MM.1S (cell line): Measurements from ENCODE around the gene SH3TC1.

Experiments used
- DNase-seq: peaks from one replicate; pipeline ENCODE4 v3.0.0-alpha.2; 2015
- H2AFZ ChIP-seq: fragments of 300-600 bp; sonication (generic); 2 replicates; pipeline ENCODE4 v1.6.0; 2016; ENCODE audit warnings: antibody characterized with exemption, low read length
- H3F3A ChIP-seq: fragments of 300-600 bp; sonication (generic); 2 replicates; pipeline ENCODE4 v1.6.1; 2016; ENCODE audit warnings: mild to moderate bottlenecking, antibody characterized with exemption, low read length, moderate library complexity, mixed read lengths; ENCODE audit not compliant: insufficient read depth
- H3K27ac ChIP-seq: fragments of 300-600 bp; sonication (generic); 2 replicates; pipeline ENCODE4 v1.5.1; 2016; ENCODE audit warnings: mild to moderate bottlenecking, low read length
- H3K27me3 ChIP-seq: fragments of 300-600 bp; sonication (generic); replicated peaks from 2 replicates; pipeline ENCODE4 v1.6.0; 2016; ENCODE audit warnings: low read length; ENCODE audit not compliant: insufficient read depth
- H3K36me3 ChIP-seq: fragments of 300-600 bp; sonication (generic); replicated peaks from 2 replicates; pipeline ENCODE4 v1.6.1; 2016; ENCODE audit warnings: mild to moderate bottlenecking, low read length, mixed read lengths; ENCODE audit not compliant: insufficient read depth
- H3K4me1 ChIP-seq: fragments of 300-600 bp; sonication (generic); 2 replicates; pipeline ENCODE4 v1.6.1; 2016; ENCODE audit warnings: low read length, mixed read lengths
- H3K4me2 ChIP-seq: fragments of 300-600 bp; sonication (generic); 2 replicates; pipeline ENCODE4 v1.6.0; 2016; ENCODE audit warnings: low read depth, low read length
- H3K4me3 ChIP-seq: fragments of 300-600 bp; sonication (generic); 2 replicates; pipeline ENCODE4 v1.5.1; 2016; ENCODE audit warnings: low read length, mixed read lengths
- H3K79me2 ChIP-seq: fragments of 300-600 bp; sonication (generic); 2 replicates; pipeline ENCODE4 v1.6.1; 2016; ENCODE audit warnings: mixed run types, low read length, mixed read lengths
- H3K9ac ChIP-seq: fragments of 300-600 bp; sonication (generic); 2 replicates; pipeline ENCODE4 v1.6.1; 2016; ENCODE audit warnings: low read length, mixed read lengths
- H3K9me2 ChIP-seq: fragments of 300-600 bp; sonication (generic); replicated peaks from 2 replicates; pipeline ENCODE4 v1.6.1; 2016; ENCODE audit warnings: mild to moderate bottlenecking, low read length, mixed read lengths; ENCODE audit not compliant: insufficient read depth
- H3K9me3 ChIP-seq: fragments of 300-600 bp; sonication (generic); replicated peaks from 2 replicates; pipeline ENCODE4 v1.6.1; 2016; ENCODE audit warnings: mild to moderate bottlenecking, low read length, mixed read lengths; ENCODE audit not compliant: insufficient read depth
- H4K20me1 ChIP-seq: fragments of 300-600 bp; sonication (generic); 2 replicates; pipeline ENCODE4 v1.6.1; 2016; ENCODE audit warnings: mild to moderate bottlenecking, low read length, moderate library complexity, mixed read lengths; ENCODE audit not compliant: insufficient read depth
- CTCF ChIP-seq: fragments of 300-600 bp; sonication (generic); IDR thresholded peaks from 2 replicates; pipeline ENCODE4 v1.5.1; 2016; ENCODE audit warnings: antibody characterized with exemption, low read length, mixed read lengths
- EZH2 ChIP-seq: fragments of 300-600 bp; sonication (generic); optimal IDR thresholded peaks from 2 replicates; pipeline ENCODE3; 2017; ENCODE audit warnings: low read depth, mild to moderate bottlenecking, antibody characterized with exemption, low read length, mixed read lengths
- EZH2phosphoT487 ChIP-seq: fragments of 300-600 bp; sonication (generic); IDR thresholded peaks from 2 replicates; pipeline ENCODE4 v1.6.1; 2018; ENCODE audit warnings: antibody characterized with exemption, low read length

SH3TC1 gene

GRCh38 chr4:8250637-8251036, 51.5 kb downstream of the SH3TC1 start:
- Histone ChIP-seq H3F3A (no peaks in the 10 kb centered on the region), H3K27ac (no peak overlapping the region), H3K4me1 (no peaks in the 10 kb centered on the region), H3K9me2 (no peaks in the 10 kb centered on the region), H2AFZ (no peak overlapping the region), H3K9me3 (no peaks in the 10 kb centered on the region), H4K20me1 (no peaks in the 10 kb centered on the region), H3K4me2 (no peak overlapping the region), H3K27me3 (peaks cover 89% of the 10 kb centered on the region), H3K79me2 (no peaks in the 10 kb centered on the region), H3K4me3 (no peak overlapping the region), H3K36me3 (no peaks in the 10 kb centered on the region), H3K9ac (no peak overlapping the region)
- TF ChIP-seq CTCF = no peak
- TF ChIP-seq EZH2 = no peak
- TF ChIP-seq EZH2phosphoT487 = no peak
- no peak for DNase-seq

GRCh38 chr4:8251110-8251883, 52.2 kb downstream of the SH3TC1 start:
- Histone ChIP-seq H3K4me2 (no peak overlapping the region), H4K20me1 (no peaks in the 10 kb centered on the region)

GRCh38 chr4:8252301-8253173, 53.4 kb downstream of the SH3TC1 start:
- H3F3A ChIP-seq = no peaks in the 10 kb centered on the region
- H3K27ac ChIP-seq = no peak overlapping the region
- H2AFZ ChIP-seq = no peak overlapping the region
- no peak overlapping the region for H3K9ac ChIP-seq
- no peaks in the 10 kb centered on the region for H3K36me3 ChIP-seq
- no peaks in the 10 kb centered on the region for H3K4me1 ChIP-seq
- H3K27me3 ChIP-seq = peaks cover 86% of the 10 kb centered on the region
- no peak overlapping the region for H3K4me2 ChIP-seq
- H3K9me2 ChIP-seq = no peaks in the 10 kb centered on the region
- H3K79me2 ChIP-seq = no peaks in the 10 kb centered on the region
- TF ChIP-seq EZH2 = no peak
- TF ChIP-seq EZH2phosphoT487 = no peak
- TF ChIP-seq CTCF = no peak
- no peaks in the 10 kb centered on the region for H3K9me3 ChIP-seq
- no peaks in the 10 kb centered on the region for H4K20me1 ChIP-seq
- no peak overlapping the region for H3K4me3 ChIP-seq
- DNase-seq = no peak

More at GRCh38 chr4:8251110-8251883, 52.2 kb downstream of the SH3TC1 start:
- Histone ChIP-seq H3K9me2 (no peaks in the 10 kb centered on the region), H2AFZ (no peak overlapping the region), H3K4me1 (no peaks in the 10 kb centered on the region), H3K4me3 (no peak overlapping the region), H3K9ac (no peak overlapping the region), H3K27me3 (peaks cover 89% of the 10 kb centered on the region), H3K9me3 (no peaks in the 10 kb centered on the region), H3K27ac (no peak overlapping the region), H3K36me3 (no peaks in the 10 kb centered on the region), H3K79me2 (no peaks in the 10 kb centered on the region), H3F3A (no peaks in the 10 kb centered on the region)
- TF ChIP-seq EZH2 (no peak), EZH2phosphoT487 (no peak), CTCF (no peak)
- no peak for DNase-seq
